HUES64 (cell line): Measurements from ENCODE around the gene HAP1.

Source experiments
- H3K27ac ChIP-seq: 2 replicates; pipeline ENCODE4 v1.7.0; 2013; ENCODE audit warnings: low read depth, low read length, inconsistent platforms
- H3K27me3 ChIP-seq: 2 replicates; pipeline ENCODE4 v1.6.1; 2013; ENCODE audit warnings: mild to moderate bottlenecking, low read length; ENCODE audit not compliant: insufficient read depth
- H3K36me3 ChIP-seq: 2 replicates; pipeline ENCODE4 v1.6.1; 2013; ENCODE audit warnings: mild to moderate bottlenecking, low read length; ENCODE audit not compliant: insufficient read depth
- H3K4me1 ChIP-seq: 2 replicates; pipeline ENCODE4 v1.6.1; 2013; ENCODE audit warnings: mild to moderate bottlenecking, low read length, moderate library complexity; ENCODE audit not compliant: insufficient read depth
- H3K4me3 ChIP-seq: 2 replicates; pipeline ENCODE4 v1.5.1; 2013; ENCODE audit warnings: mild to moderate bottlenecking, low read length, moderate library complexity
- H3K9ac ChIP-seq: 2 replicates; pipeline ENCODE4 v1.6.1; 2013; ENCODE audit warnings: mild to moderate bottlenecking, low read depth, low read length
- H3K9me3 ChIP-seq: 2 replicates; pipeline ENCODE4 v1.6.1; 2013; ENCODE audit warnings: low read depth, low read length; ENCODE audit not compliant: insufficient read depth
- WGBS: fragments of 150-250, 120-280 bp; methylation state at CpG from one replicate; pipeline ENCODE4 v1.1.7; 2013; ENCODE audit warnings: missing lambda C conversion rate; 5-methylcytosine and 5-hydroxymethylcytosine counted together

The HAP1 gene

GRCh38 chr17:41773190-41773588 lies 38.7 kb upstream of the HAP1 start:
- Histone ChIP-seq H3K27ac (peak overlapping the region; percentile 32), H3K9ac (peak overlapping the region; percentile 24; the same call in 1 of the 2 replicates), H3K36me3 (peaks cover 38% of the 10 kb centered on the region), H3K9me3 (no peaks in the 10 kb centered on the region), H3K27me3 (no peaks in the 10 kb centered on the region), H3K4me3 (no peak overlapping the region), H3K4me1 (peaks cover 45% of the 10 kb centered on the region)
- WGBS, result 64% methylated on average over 12 of the region's 12 CpGs

DNA sequence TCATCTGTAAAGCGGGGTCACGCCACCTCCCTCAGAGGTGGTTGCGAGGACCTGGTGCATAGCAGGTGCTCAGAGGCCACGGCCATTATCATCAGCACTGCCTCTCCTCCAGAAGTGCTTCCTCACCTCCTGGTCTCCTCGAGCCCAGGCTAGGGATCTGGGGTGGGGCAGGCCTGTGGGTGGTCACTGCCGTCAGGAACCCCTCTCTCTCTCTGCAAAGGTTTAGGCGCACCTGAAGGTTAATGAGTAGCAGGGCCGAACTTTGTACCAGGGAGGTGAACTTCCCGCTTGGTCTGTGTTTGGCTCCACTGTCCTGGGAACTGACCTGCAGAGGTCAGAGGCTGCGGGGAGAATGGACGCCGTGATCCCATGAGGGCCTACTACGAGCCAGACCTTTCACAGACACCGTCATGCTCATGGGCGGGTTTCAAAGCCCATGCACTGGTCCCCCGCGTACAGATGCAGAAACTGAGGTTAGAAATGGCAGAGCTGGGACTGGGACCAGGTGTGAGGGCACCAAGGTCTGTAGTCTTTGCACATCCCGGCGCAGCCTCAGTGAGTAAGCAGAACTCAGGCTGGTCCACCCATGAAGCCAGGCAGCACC lies 38.2 kb upstream of the HAP1 start:
- Histone ChIP-seq H3K4me3 (no peak overlapping the region), H3K9ac (peak overlapping the region; percentile 24; the same call in 1 of the 2 replicates), H3K27me3 (no peaks in the 10 kb centered on the region), H3K4me1 (peaks cover 41% of the 10 kb centered on the region), H3K27ac (peak overlapping the region; percentile 49), H3K36me3 (peaks cover 40% of the 10 kb centered on the region), H3K9me3 (no peaks in the 10 kb centered on the region)
- WGBS, result 94% methylated on average over 19 of the region's 19 CpGs

GRCh38 chr17:41772218-41772585 lies 37.8 kb upstream of the HAP1 start:
- Histone ChIP-seq H3K9ac (peak overlapping the region; percentile 24; the same call in 1 of the 2 replicates), H3K27ac (peak overlapping the region; percentile 49), H3K4me1 (peaks cover 36% of the 10 kb centered on the region), H3K27me3 (no peaks in the 10 kb centered on the region), H3K4me3 (no peak overlapping the region), H3K36me3 (peaks cover 45% of the 10 kb centered on the region), H3K9me3 (no peaks in the 10 kb centered on the region)
- WGBS, result 84% methylated on average over 4 of the region's 4 CpGs

GRCh38 chr17:41771389-41772206 lies 37.2 kb upstream of the HAP1 start:
- H3K4me1 ChIP-seq, result peaks cover 35% of the 10 kb centered on the region
- peak overlapping the region; percentile 49; the same call in 1 of the 2 replicates for H3K27ac ChIP-seq
- H3K27me3 ChIP-seq, result no peaks in the 10 kb centered on the region
- WGBS, result 91% methylated on average over 17 of the region's 17 CpGs
- H3K9me3 ChIP-seq, result no peaks in the 10 kb centered on the region
- H3K36me3 ChIP-seq, result peaks cover 51% of the 10 kb centered on the region
- no peak overlapping the region for H3K4me3 ChIP-seq
- no peak overlapping the region for H3K9ac ChIP-seq

GRCh38 chr17:41769985-41770384 lies 35.5 kb upstream of the HAP1 start:
- Histone ChIP-seq H3K9me3 (no peaks in the 10 kb centered on the region), H3K27ac (no peak overlapping the region), H3K36me3 (peaks cover 65% of the 10 kb centered on the region), H3K27me3 (no peaks in the 10 kb centered on the region), H3K4me1 (peaks cover 22% of the 10 kb centered on the region), H3K4me3 (no peak overlapping the region), H3K9ac (no peak overlapping the region)
- WGBS, result 94% methylated on average over 3 of the region's 3 CpGs

GRCh38 chr17:41769346-41769862 lies 35.0 kb upstream of the HAP1 start:
- Histone ChIP-seq H3K27ac (no peak overlapping the region), H3K36me3 (peaks cover 70% of the 10 kb centered on the region), H3K9ac (no peak overlapping the region), H3K27me3 (no peaks in the 10 kb centered on the region), H3K9me3 (no peaks in the 10 kb centered on the region), H3K4me3 (no peak overlapping the region), H3K4me1 (peaks cover 21% of the 10 kb centered on the region)
- WGBS, result 94% methylated on average over 16 of the region's 16 CpGs

GRCh38 chr17:41768682-41769288 lies 34.3 kb upstream of the HAP1 start:
- 96% methylated on average over 23 of the region's 23 CpGs for WGBS
- no peaks in the 10 kb centered on the region for H3K27me3 ChIP-seq
- no peak overlapping the region for H3K9ac ChIP-seq
- H3K4me3 ChIP-seq, result no peak overlapping the region
- H3K9me3 ChIP-seq, result no peaks in the 10 kb centered on the region
- peaks cover 74% of the 10 kb centered on the region for H3K36me3 ChIP-seq
- H3K4me1 ChIP-seq, result peaks cover 19% of the 10 kb centered on the region
- no peak overlapping the region for H3K27ac ChIP-seq

DNA sequence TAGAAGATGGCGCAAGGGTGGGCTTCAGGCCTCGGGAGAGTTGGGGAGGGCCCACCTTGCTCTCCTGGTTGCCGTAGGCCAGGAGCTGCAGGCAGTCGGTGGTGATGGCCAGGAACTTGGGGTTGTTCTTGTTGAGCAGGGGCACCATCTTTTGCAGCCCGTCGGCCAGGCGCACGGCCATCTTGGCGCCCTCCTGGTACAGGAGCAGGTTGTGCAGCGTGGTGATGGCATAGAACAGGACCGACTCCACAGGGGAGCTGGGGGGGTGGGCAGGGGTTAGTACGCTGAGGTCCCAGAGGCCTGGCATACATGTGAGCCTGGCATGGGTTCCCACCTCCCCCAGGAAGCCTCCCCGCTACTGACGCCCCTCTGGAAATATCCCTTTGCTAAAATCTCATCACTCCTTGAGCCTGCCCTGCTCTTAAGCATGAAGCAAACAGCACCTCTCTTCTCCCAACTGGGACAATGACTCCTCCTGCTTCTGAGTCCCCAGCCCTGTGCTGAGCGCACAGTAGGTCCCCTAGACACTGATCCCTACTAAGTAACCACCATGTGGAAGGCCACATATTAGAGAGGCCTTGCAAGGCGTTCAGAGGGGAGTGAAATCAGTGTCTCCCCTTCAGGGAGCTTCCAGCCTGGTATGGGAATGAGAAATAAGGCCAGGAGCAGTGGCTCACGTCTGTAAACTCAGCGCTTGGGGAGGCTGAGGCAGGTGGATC lies 33.0 kb upstream of the HAP1 start:
- no peaks in the 10 kb centered on the region for H3K9me3 ChIP-seq
- H3K27me3 ChIP-seq, result no peaks in the 10 kb centered on the region
- peaks cover 83% of the 10 kb centered on the region for H3K36me3 ChIP-seq
- H3K4me1 ChIP-seq, result peaks cover 8% of the 10 kb centered on the region
- WGBS, result 96% methylated on average over 18 of the region's 18 CpGs
- H3K9ac ChIP-seq, result no peak overlapping the region
- H3K27ac ChIP-seq, result no peak overlapping the region
- H3K4me3 ChIP-seq, result no peak overlapping the region

DNA sequence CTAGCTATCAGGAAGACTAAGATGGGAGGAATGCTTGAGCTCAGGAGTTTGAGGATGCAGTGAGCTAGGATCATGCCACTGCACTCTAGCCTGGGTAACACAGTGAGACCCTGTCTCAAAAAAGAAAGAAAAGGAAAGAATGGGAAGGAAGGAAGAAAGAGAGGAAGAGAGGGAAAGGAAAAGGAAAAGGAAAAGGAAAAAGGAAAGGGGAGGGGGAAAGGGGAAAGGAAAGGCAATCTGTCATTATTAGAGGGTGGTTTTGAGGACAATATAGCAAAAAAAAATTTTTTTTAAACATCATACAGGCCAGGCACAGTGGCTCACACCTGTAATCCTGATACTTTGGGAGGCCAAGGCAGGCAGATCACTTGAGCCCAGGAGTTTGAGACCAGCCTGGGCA lies 31.7 kb upstream of the HAP1 start:
- no peak overlapping the region for H3K27ac ChIP-seq
- peaks cover 86% of the 10 kb centered on the region for H3K36me3 ChIP-seq
- H3K4me1 ChIP-seq, result no peaks in the 10 kb centered on the region
- no peak overlapping the region for H3K4me3 ChIP-seq
- no peaks in the 10 kb centered on the region for H3K27me3 ChIP-seq
- no peaks in the 10 kb centered on the region for H3K9me3 ChIP-seq
- no peak overlapping the region for H3K9ac ChIP-seq

- Histone ChIP-seq H3K9me3 (no peaks in the 10 kb centered on the region), H3K9ac (no peak overlapping the region), H3K4me1 (no peaks in the 10 kb centered on the region), H3K27ac (no peak overlapping the region), H3K36me3 (peaks cover 80% of the 10 kb centered on the region), H3K4me3 (no peak overlapping the region), H3K27me3 (no peaks in the 10 kb centered on the region)
- 97% methylated on average over 8 of the region's 8 CpGs for WGBS
These were observed 28.9 kb upstream of the HAP1 start for GRCh38 chr17:41763327-41763726.

DNA sequence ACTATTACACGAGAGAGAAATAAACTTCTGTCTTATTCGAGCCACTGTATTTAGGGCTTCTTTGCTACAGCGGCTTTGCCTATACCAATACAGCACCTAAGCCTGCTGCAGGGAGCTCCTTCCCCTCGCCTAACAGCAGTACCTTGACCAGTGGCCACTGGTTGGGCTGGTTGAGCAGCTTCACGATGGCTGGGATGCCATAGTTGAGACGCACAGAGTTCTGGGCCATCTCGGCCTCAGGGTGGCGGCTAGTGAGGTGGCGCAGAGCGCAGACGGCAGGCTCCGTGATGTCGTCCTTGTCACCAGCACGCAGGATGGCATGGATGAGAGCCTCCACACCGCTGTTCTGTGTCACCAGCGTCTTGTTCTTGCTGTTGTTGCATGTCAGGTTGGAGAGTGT lies 28.4 kb upstream of the HAP1 start:
- no peak overlapping the region for H3K4me3 ChIP-seq
- no peaks in the 10 kb centered on the region for H3K9me3 ChIP-seq
- 97% methylated on average over 16 of the region's 16 CpGs for WGBS
- H3K27me3 ChIP-seq, result no peaks in the 10 kb centered on the region
- H3K27ac ChIP-seq, result no peak overlapping the region
- peaks cover 83% of the 10 kb centered on the region for H3K36me3 ChIP-seq
- H3K4me1 ChIP-seq, result no peaks in the 10 kb centered on the region
- H3K9ac ChIP-seq, result no peak overlapping the region
